Endothelial cell (in vitro differentiated cells): ENCODE data around the gene RRAGB. TPM values are rescaled to one million over a fixed set of nuclear protein-coding genes. Genes with fewer than 3 reads are reported as not detected.
A peak's percentile ranks its signal among the peaks of the same experiment; 100 is the strongest.

ENCODE experiments used
- DNase-seq: peaks from one replicate; pipeline ENCODE4 v3.0.0; 2021; ENCODE audit warnings: low spot score
- H3K27ac Mint-ChIP-seq: one replicate; pipeline ENCODE4 v1.8.0; 2021; ENCODE audit warnings: mixed read lengths, inconsistent platforms; ENCODE audit not compliant: unreplicated experiment
- H3K27me3 Mint-ChIP-seq: one replicate; pipeline ENCODE4 v1.8.0; 2021; ENCODE audit warnings: mild to moderate bottlenecking, moderate library complexity, mixed read lengths, inconsistent platforms; ENCODE audit not compliant: unreplicated experiment
- H3K36me3 Mint-ChIP-seq: one replicate; pipeline ENCODE4 v1.8.0; 2021; ENCODE audit warnings: mild to moderate bottlenecking, low read depth, mixed read lengths, inconsistent platforms; ENCODE audit not compliant: unreplicated experiment
- H3K4me1 Mint-ChIP-seq: one replicate; pipeline ENCODE4 v1.8.0; 2021; ENCODE audit warnings: mild to moderate bottlenecking, mixed read lengths, inconsistent platforms; ENCODE audit not compliant: unreplicated experiment
- H3K4me3 Mint-ChIP-seq: one replicate; pipeline ENCODE4 v1.8.0; 2021; ENCODE audit warnings: mild to moderate bottlenecking, mixed read lengths, inconsistent platforms; ENCODE audit not compliant: unreplicated experiment
- H3K9me3 Mint-ChIP-seq: one replicate; pipeline ENCODE4 v1.8.0; 2021; ENCODE audit warnings: mixed read lengths, inconsistent platforms; ENCODE audit not compliant: unreplicated experiment
- CTCF ChIP-seq: fragments of 200-600 bp; sonication (generic); IDR thresholded peaks from one replicate; pipeline ENCODE4 v1.5.0; 2021; ENCODE audit warnings: antibody characterized with exemption; ENCODE audit not compliant: unreplicated experiment
- total RNA-seq: library from RNA; stranded (reverse); fragmentation: NEBNext Ultra II Directional; extraction: Animal tissue kit (Norgen Biotek cat#: 25700); gene quantifications from one replicate; pipeline ENCODE4 v1.2.1, GENCODE V29; 2021; ENCODE audit not compliant: unreplicated experiment

The RRAGB gene
- total RNA-seq, 1 donor from 2014 or later, result 13.4 TPM

DNA sequence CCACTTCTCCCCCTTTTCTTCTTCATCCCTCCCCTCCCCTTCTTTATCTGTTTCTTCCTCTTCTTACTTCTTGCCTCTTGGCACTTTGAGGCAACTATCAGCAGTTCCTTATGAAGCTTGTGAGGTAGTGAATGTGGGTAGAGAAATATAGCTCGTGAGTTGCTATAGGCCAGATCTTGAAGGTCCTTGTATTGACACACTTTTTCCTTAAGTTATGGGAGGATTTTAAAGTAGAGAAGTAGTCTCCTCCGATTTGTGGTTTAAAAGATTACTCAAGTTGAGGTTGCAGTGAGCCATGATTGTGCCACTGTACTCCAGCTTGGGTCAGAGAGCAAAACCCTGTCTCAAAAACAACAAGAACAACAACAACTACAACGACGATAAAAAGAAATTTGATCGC lies 3.4 kb upstream of the RRAGB start:
- Mint-ChIP-seq H3K27me3 (peaks cover 1% of the 10 kb centered on the region), H3K4me1 (peaks cover 8% of the 10 kb centered on the region), H3K9me3 (no peaks in the 10 kb centered on the region), H3K36me3 (no peaks in the 10 kb centered on the region), H3K4me3 (no peak overlapping the region), H3K27ac (no peak overlapping the region)
- no peak for DNase-seq
- no peak for TF ChIP-seq CTCF

GRCh38 chrX:55715847-55716246 lies 1.7 kb upstream of the RRAGB start:
- Mint-ChIP-seq H3K27me3 (peaks cover 1% of the 10 kb centered on the region), H3K9me3 (no peaks in the 10 kb centered on the region)
- no peak for DNase-seq

GRCh38 chrX:55716937-55717336 lies 612 bp upstream of the RRAGB start:
- H3K27me3 Mint-ChIP-seq, result peaks cover 1% of the 10 kb centered on the region
- H3K4me3 Mint-ChIP-seq, result peak overlapping the region; percentile 81
- peak overlapping the region; percentile 9 for H3K27ac Mint-ChIP-seq
- peaks cover 8% of the 10 kb centered on the region for H3K4me1 Mint-ChIP-seq
- DNase-seq, result no peak
- no peak for TF ChIP-seq CTCF
- H3K9me3 Mint-ChIP-seq, result no peaks in the 10 kb centered on the region
- peaks cover 7% of the 10 kb centered on the region for H3K36me3 Mint-ChIP-seq

More at GRCh38 chrX:55715847-55716246, 1.7 kb upstream of the RRAGB start:
- no peak overlapping the region for H3K27ac Mint-ChIP-seq
- TF ChIP-seq CTCF, result no peak
- peaks cover 8% of the 10 kb centered on the region for H3K4me1 Mint-ChIP-seq
- H3K4me3 Mint-ChIP-seq, result no peak overlapping the region
- no peaks in the 10 kb centered on the region for H3K36me3 Mint-ChIP-seq

DNA sequence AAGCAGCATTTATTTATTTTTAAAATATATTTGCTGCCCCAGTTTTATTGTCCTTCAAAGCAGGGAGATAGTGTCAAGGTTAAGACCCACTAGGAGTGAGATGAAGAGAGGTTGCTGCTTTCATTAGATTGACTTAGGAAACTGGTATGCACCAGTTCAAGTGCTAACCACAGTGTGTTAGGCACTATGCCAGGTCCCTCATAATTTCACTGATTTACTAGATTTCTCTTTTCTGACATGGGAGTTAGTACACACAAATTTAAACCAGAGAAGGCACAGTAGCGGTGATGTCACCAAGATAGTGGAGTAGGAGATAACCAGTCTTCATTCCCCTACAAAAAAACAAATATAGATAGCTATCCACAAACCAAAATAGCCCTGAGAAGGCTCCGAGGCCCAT lies 14.3 kb downstream of the RRAGB start:
- Mint-ChIP-seq H3K4me3 (no peak overlapping the region), H3K27ac (no peak overlapping the region), H3K36me3 (peaks cover 20% of the 10 kb centered on the region), H3K9me3 (no peaks in the 10 kb centered on the region), H3K27me3 (no peaks in the 10 kb centered on the region), H3K4me1 (no peaks in the 10 kb centered on the region)
- DNase-seq, result no peak
- TF ChIP-seq CTCF, result no peak

- Mint-ChIP-seq H3K27ac (no peak overlapping the region), H3K27me3 (no peaks in the 10 kb centered on the region), H3K36me3 (peaks cover 19% of the 10 kb centered on the region), H3K4me1 (no peaks in the 10 kb centered on the region), H3K4me3 (no peak overlapping the region), H3K9me3 (no peaks in the 10 kb centered on the region)
- no peak for TF ChIP-seq CTCF
- DNase-seq, result no peak
These were observed 21.4 kb downstream of the RRAGB start for GRCh38 chrX:55738969-55739368.
